Stimulated activated CD8-positive, alpha-beta memory T cell treated with anti-CD3 and anti-CD28 coated beads, Interleukin-7, amount 100 ng/mL, for 1 hour (primary cell): ENCODE data around the gene ACMSD.
"Not testable (repeated sequence)": the region's sequence is repeated elsewhere in the genome, so short reads cannot be mapped to it uniquely, and the experiment has no call there.

Source experiments
- DNase-seq, 2 donors: peaks; one replicate each; pipeline ENCODE4 v3.0.0-alpha.2; 2020; ENCODE audit warnings: low read depth in 2 of 2

Gene ACMSD

GRCh38 chr2:134838143-134838620 lies at the start of gene ACMSD:
Gene ACMSD, plus strand, starts transcription at chr2:134838616. Its CDS starts 67 bp downstream, at chr2:134838683.
- no peak for DNase-seq

- DNase-seq, result no peak
These were observed 47.9 kb upstream of the ACMSD start for GRCh38 chr2:134790487-134790886.

GRCh38 chr2:134791616-134792015 lies 46.8 kb upstream of the ACMSD start:
- DNase-seq, result no peak

- no peak for DNase-seq
These were observed 46.2 kb upstream of the ACMSD start for GRCh38 chr2:134792186-134792585.

DNA sequence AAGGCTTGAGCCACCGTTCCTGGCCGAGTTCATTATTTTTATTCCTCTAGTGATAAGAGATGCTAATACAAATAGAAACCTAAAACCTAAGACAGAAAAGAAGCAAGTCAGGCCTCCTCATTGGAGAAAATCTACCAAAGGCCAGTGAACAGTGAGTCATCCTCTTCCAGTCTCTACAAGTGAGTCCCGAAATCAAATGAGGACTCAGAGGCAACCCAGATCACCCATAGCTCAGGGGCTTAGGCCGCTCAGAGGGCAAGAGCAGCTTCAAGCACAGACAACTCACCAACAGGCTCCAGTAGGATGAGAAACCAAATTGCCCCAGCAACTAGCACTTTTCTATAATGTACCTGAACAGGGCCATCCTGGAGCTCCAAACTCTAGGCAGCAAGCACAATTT lies 42.7 kb upstream of the ACMSD start:
- no peak for DNase-seq

DNA sequence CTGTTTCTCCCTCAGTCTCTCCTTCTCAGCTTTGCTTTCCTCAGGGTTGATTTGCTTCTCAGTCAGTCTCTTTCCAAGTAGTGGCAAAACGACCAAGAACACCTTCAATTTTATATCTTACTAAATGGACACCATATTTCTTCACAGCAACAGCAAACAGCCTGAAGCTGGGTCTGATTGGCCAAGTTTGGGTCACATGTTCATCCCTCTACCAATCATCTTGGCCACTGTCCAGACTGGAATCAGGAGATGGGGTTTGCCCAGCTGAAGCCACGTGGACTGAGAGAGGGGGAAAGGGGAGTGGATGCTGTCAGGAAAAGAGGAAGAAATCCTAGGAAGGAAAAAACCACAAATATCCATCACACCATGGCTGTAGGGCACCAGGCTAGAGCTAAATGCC lies 42.0 kb upstream of the ACMSD start:
- no peak for DNase-seq

- no peak for DNase-seq
These were observed 38.5 kb upstream of the ACMSD start for GRCh38 chr2:134799936-134800335.

GRCh38 chr2:134800341-134800740 lies 38.1 kb upstream of the ACMSD start:
- no peak for DNase-seq

- DNase-seq, result not testable (repeated sequence)
These were observed 34.6 kb upstream of the ACMSD start for GRCh38 chr2:134803609-134804405.

DNA sequence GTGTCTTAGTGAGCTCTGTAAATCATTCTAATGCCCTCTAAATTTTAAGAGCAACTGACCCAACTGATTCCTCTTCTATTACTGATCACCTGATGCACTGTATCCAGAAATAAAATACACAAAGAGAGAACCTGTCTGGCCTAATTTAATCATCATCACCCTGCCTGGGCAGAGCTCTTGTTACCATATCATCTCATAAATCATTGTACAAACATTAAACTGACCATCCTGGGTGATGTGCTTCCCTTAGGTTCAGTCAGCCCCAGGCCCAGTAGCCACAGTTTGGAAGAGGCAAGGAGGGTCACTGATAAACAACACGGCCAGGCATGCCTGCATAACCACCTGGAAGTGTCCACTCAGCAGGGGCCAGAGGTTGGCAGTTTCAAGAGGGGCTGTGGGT lies 22.7 kb upstream of the ACMSD start:
- DNase-seq, result no peak

GRCh38 chr2:134818321-134818720 lies 20.1 kb upstream of the ACMSD start:
- no peak for DNase-seq

- no peak for DNase-seq
These were observed 19.1 kb upstream of the ACMSD start for GRCh38 chr2:134819334-134819733.

GRCh38 chr2:134823431-134823830 lies 15.0 kb upstream of the ACMSD start:
- DNase-seq, result no peak

- no peak for DNase-seq
These were observed 14.6 kb upstream of the ACMSD start for GRCh38 chr2:134823832-134824231.

DNA sequence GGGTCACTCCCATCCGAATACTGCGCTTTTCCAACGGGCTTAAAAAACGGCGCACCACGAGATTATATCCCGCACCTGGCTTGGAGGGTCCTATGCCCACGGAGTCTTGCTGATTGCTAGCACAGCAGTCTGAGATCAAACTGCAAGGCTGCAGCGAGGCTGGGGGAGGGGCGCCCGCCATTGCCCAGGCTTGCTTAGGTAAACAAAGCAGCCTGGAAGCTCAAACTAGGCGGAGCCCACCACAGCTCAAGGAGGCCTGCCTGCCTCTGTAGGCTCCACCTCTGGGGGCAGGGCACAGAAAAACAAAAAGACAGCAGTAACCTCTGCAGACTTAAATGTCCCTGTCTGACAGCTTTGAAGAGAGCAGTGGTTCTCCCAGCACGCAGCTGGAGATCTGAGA lies 12.7 kb upstream of the ACMSD start:
- DNase-seq, result not testable (repeated sequence)

DNA sequence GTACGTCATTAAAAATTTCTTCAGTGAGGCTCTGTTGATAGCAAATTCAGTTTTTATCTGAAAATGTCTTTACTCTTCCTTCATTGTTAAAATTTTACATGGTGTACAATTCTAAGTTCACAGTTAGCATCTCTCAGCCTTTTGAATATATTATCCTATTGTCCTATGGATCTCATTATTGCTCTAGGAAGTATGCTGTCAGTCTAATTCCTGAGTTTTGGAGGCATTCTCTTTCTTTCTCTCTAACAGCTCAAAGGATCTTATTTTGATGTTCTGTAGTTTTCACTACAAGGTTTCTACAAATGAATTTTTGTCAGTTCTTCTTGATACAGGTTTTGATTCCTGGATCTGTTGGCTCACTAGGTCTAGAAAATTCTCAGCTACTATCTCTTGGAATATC lies 2.9 kb upstream of the ACMSD start:
- DNase-seq, result no peak

- DNase-seq, result no peak
These were observed 1.4 kb upstream of the ACMSD start for GRCh38 chr2:134836986-134837385.

GRCh38 chr2:134839649-134840048 lies 1.2 kb downstream of the ACMSD start:
- DNase-seq, result no peak

GRCh38 chr2:134842930-134843490 lies 4.6 kb downstream of the ACMSD start:
- no peak for DNase-seq

GRCh38 chr2:134843968-134844367 lies 5.6 kb downstream of the ACMSD start:
- no peak for DNase-seq

DNA sequence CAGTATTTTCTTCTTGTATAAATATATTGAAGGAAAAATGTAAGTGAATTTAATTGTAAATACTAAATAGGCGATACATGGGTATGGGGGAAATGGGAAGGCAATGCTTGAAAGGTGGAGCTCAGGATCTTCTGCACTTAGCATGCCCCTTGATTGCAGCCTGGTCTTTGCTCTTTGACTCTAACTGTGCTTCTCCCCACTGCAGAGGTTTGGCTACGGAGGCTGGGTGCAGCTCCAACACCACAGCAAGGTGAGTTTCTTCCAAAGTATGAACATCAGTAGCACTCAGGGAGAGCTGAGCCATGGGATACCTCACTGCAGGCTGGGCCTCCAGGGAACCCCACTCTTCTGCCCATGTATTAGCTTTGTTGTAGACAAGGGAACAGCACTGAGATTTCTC lies 6.6 kb downstream of the ACMSD start:
- no peak for DNase-seq

DNA sequence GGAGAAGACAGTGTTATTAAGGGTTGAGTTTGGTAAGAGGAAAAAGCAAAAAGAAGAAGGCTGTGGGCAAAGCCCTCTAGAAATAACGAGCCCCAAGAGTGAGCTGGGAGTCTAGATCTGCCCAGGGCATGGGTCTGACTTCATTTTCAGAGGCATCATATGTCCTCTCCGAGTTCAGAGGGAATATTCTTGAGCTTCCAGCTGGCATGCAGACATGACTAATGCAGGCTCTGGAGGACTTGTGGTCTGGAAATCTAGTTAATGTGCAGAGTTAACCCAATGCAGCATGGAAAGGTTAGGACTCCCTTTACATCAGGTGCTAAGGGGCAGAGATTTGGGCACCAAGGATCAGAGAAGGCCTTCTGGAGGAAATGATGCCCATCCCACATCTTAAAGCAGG lies 7.3 kb downstream of the ACMSD start:
- no peak for DNase-seq

GRCh38 chr2:134846213-134846612 lies 7.8 kb downstream of the ACMSD start:
- DNase-seq, result no peak
